ENCODE data around the gene A2ML1. TPM values are rescaled to one million over a fixed set of nuclear protein-coding genes. Genes with fewer than 3 reads are reported as not detected.
"Not testable (repeated sequence)": the region's sequence is repeated elsewhere in the genome, so short reads cannot be mapped to it uniquely, and the experiment has no call there.

Gene A2ML1
- total RNA-seq, 4 donors from 2014 or later = 0.11 to 1.2 TPM; not detected in 2

DNA sequence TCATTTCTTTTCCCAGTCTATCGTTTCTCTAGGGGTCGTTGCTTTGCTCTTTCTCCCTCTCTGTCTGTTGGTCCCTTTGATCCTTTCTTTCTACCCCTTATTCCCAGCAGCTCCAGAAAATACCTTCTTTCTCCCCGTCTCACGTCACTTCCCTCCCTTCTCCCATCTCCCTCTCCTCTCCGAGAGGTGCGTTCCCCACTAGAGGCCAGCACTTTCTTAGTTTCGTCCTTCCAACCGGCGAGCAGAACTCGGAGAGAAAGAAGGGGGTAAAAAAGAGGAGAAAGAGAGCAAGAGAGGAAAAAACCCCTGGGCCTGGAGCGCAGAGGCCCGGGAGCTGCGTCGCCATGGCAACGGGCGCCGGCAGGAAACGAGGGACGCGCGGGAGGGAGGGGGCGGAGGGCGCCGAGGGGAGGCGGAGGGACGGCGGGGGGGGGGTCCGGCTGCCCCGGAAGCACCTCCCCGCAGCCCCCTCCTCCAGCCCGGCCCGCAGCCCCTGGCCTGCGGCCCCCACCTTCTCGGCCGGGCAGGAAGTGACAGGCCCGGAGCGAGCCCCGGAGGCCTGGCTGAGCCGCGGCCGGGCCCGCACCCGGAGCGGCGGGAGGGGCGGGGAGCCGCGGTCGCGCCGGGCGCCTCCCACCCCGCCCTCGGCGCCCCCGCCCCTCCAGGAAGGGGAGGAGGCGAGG, 91.8 kb downstream of the A2ML1 start, which contains the start of gene PHC1:
PHC1 (plus strand) TSS at position 477 of the 683 bp plus-strand sequence. CDS start 3,169 bp downstream, outside the sequence.
- DNase-seq (ENCODE audit: extremely low spot score) = peak; percentile 93
- intact Hi-C loops (cut with DNase I); H3K9me3 ChIP-seq: not testable (repeated sequence)

GRCh38 chr12:8914716-8915526, 92.5 kb downstream of the A2ML1 start:
- no peak for DNase-seq (ENCODE audit: extremely low spot score)
- Histone ChIP-seq H3K27ac (replicated peaks in 1 of 4) (peak overlapping the region; percentile 91 to 94 (median 91)), H3K4me3 (peak overlapping the region; percentile 62 to 81 (median 79)), H3K4me1 (peaks cover 21 to 42% (median 35%) of the 10 kb centered on the region in 4 donors), H3K27me3 (no peaks in the 10 kb centered on the region), H3K36me3 (peaks cover 0 to 18% (median 16%) of the 10 kb centered on the region in 4 donors), H3K9me3 (no peaks in the 10 kb centered on the region)
- no peak for TF ChIP-seq EP300 (IDR thresholded peaks at IDR 0.05)
- TF ChIP-seq POLR2A (IDR thresholded peaks at IDR 0.05; ENCODE audit: low read depth) = no peak
- TF ChIP-seq POLR2AphosphoS5 (IDR thresholded peaks at IDR 0.05) = peak in 1 of 2 donors; percentile 4
- 1% methylated on average over 26 of the region's 35 CpGs for WGBS
- intact Hi-C loops (cut with DNase I) = no loop called here

More for the DNA sequence above, 91.8 kb downstream of the A2ML1 start, which contains the start of gene PHC1:
- Histone ChIP-seq H3K4me1 (peaks cover 21 to 42% (median 35%) of the 10 kb centered on the region in 4 donors), H3K4me3 (peak within 1 kb of the TSS; percentile 62 to 81 (median 79)), H3K36me3 (peaks cover 0 to 11% (median 8%) of the 10 kb centered on the region in 4 donors), H3K27ac (replicated peaks in 1 of 4) (peak within 1 kb of the TSS; percentile 91 to 94 (median 91))
- WGBS = 2% methylated on average over 19 of the region's 57 CpGs
- peak; percentile 46 to 51 for TF ChIP-seq POLR2AphosphoS5 (IDR thresholded peaks at IDR 0.05)
- TF ChIP-seq, protein P1, sequence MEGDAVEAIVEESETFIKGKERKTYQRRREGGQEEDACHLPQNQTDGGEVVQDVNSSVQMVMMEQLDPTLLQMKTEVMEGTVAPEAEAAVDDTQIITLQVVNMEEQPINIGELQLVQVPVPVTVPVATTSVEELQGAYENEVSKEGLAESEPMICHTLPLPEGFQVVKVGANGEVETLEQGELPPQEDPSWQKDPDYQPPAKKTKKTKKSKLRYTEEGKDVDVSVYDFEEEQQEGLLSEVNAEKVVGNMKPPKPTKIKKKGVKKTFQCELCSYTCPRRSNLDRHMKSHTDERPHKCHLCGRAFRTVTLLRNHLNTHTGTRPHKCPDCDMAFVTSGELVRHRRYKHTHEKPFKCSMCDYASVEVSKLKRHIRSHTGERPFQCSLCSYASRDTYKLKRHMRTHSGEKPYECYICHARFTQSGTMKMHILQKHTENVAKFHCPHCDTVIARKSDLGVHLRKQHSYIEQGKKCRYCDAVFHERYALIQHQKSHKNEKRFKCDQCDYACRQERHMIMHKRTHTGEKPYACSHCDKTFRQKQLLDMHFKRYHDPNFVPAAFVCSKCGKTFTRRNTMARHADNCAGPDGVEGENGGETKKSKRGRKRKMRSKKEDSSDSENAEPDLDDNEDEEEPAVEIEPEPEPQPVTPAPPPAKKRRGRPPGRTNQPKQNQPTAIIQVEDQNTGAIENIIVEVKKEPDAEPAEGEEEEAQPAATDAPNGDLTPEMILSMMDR (IDR thresholded peaks at IDR 0.05) = peak in 2 of 3 experiments; percentile 27 to 53
- H3K27me3 ChIP-seq = not testable (repeated sequence)

DNA sequence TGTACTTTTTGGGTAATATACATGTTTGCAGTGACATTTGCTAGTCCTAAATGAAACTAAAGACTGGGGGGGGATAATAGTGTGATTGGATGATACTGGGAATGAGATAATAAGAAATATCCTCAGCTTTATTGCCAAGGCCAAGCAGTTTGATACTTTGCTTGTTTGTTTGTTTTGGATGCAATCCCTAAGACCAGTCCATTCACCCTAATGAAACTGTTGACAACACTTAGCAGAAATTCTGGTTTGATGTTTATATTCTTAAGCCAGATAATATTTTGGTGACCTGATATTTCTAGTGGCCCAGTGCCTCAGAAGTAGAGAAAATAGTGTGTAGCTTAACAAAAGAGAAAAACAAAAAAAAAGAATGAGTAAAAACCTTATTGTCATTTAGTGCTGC, 93.7 kb downstream of the A2ML1 start:
- Histone ChIP-seq H3K27me3 (no peaks in the 10 kb centered on the region), H3K27ac (replicated peaks in 1 of 4) (no peak overlapping the region), H3K9me3 (no peaks in the 10 kb centered on the region), H3K4me3 (no peak overlapping the region), H3K36me3 (peaks cover 0 to 29% (median 28%) of the 10 kb centered on the region in 4 donors), H3K4me1 (peaks cover 21 to 42% (median 35%) of the 10 kb centered on the region in 4 donors)
- DNase-seq (ENCODE audit: extremely low spot score) = no peak
- TF ChIP-seq, protein P1 (IDR thresholded peaks at IDR 0.05) = no peak
- TF ChIP-seq POLR2A (IDR thresholded peaks at IDR 0.05; ENCODE audit: low read depth) = no peak
- no peak for TF ChIP-seq POLR2AphosphoS5 (IDR thresholded peaks at IDR 0.05)
- TF ChIP-seq EP300 (IDR thresholded peaks at IDR 0.05) = no peak
- intact Hi-C loops (cut with DNase I) = loop anchor here (1.0 kb wide), 1 partner anchor 33 kb away; the partner anchor contains the start of gene M6PR

- peaks cover 21 to 42% (median 35%) of the 10 kb centered on the region in 4 donors for H3K4me1 ChIP-seq
- 79% methylated on average over 3 of the region's 3 CpGs for WGBS
- no peak for TF ChIP-seq POLR2AphosphoS5 (IDR thresholded peaks at IDR 0.05)
- no peak for TF ChIP-seq EP300 (IDR thresholded peaks at IDR 0.05)
- no peak for TF ChIP-seq POLR2A (IDR thresholded peaks at IDR 0.05; ENCODE audit: low read depth)
- TF ChIP-seq, protein P1 (IDR thresholded peaks at IDR 0.05) = no peak
- no peak overlapping the region for H3K4me3 ChIP-seq
- peaks cover 7 to 38% (median 36%) of the 10 kb centered on the region in 4 donors for H3K36me3 ChIP-seq
- H3K9me3 ChIP-seq = no peaks in the 10 kb centered on the region
- intact Hi-C loops (cut with DNase I) = no loop called here
- H3K27me3 ChIP-seq = no peaks in the 10 kb centered on the region
- no peak overlapping the region for H3K27ac ChIP-seq (replicated peaks in 1 of 4)
- no peak for DNase-seq (ENCODE audit: extremely low spot score)
Measured at GRCh38 chr12:8917031-8917430, 94.6 kb downstream of the A2ML1 start.

- TF ChIP-seq EP300 (IDR thresholded peaks at IDR 0.05) (no peak), POLR2A (IDR thresholded peaks at IDR 0.05; ENCODE audit: low read depth) (no peak), POLR2AphosphoS5 (IDR thresholded peaks at IDR 0.05) (no peak)
- TF ChIP-seq, protein P1 (IDR thresholded peaks at IDR 0.05) = no peak
- H3K4me1 ChIP-seq = peaks cover 19 to 38% (median 33%) of the 10 kb centered on the region in 4 donors
- H3K4me3 ChIP-seq = no peak overlapping the region
- H3K36me3 ChIP-seq = peaks cover 9 to 45% (median 42%) of the 10 kb centered on the region in 4 donors
- no peak for DNase-seq (ENCODE audit: extremely low spot score)
- intact Hi-C loops (cut with DNase I) = no loop called here
- 58% methylated on average over 1 of the region's 1 CpG for WGBS
- no peaks in the 10 kb centered on the region for H3K9me3 ChIP-seq
- H3K27me3 ChIP-seq = no peaks in the 10 kb centered on the region
- no peak overlapping the region for H3K27ac ChIP-seq (replicated peaks in 1 of 4)
Measured at GRCh38 chr12:8917751-8918150, 95.3 kb downstream of the A2ML1 start.

DNA sequence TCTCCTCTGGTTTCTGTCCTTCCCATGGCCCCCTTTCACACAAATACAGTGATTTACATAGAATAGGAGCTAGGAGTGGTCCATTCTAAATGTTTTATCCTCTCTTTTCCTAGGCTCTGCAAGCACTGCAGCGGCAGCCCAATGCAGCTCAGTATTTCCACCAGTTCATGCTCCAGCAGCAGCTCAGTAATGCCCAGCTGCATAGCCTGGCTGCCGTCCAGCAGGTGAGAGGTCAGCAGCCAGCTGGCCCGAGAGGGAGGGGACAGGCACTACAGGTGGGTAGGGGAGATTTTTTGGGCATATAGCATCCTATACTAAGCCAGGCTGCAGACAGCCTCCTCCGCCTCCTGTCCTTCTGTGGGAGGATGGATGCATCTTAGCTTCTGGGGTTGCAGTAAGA, 97.2 kb downstream of the A2ML1 start:
- H3K36me3 ChIP-seq = peaks cover 20 to 59% (median 56%) of the 10 kb centered on the region in 4 donors
- H3K4me3 ChIP-seq; intact Hi-C loops (cut with DNase I); H3K27ac ChIP-seq (replicated peaks in 1 of 4); DNase-seq (ENCODE audit: extremely low spot score); H3K27me3 ChIP-seq; H3K9me3 ChIP-seq: not testable (repeated sequence)
- peaks cover 12 to 26% (median 20%) of the 10 kb centered on the region in 4 donors for H3K4me1 ChIP-seq
- 80% methylated on average over 3 of the region's 4 CpGs for WGBS
